WTC11 (cell line): ENCODE data around the gene AVL9. TPM values are rescaled to one million over a fixed set of nuclear protein-coding genes. Genes with fewer than 3 reads are reported as not detected.

ENCODE experiments used
- ATAC-seq: fragments of 200-7000 bp; cut with Tn5 transposase; 2 replicates; pipeline ENCODE4 v1.10.0; 2021; ENCODE audit warnings: mild to moderate bottlenecking, moderate library complexity
- CTCF ChIA-PET: fragments of 300-600 bp; sonication (Branson Sonifier 250); formaldehyde crosslinking; loops from one replicate; lab custom pipeline; 2021; ENCODE audit warnings: antibody characterized with exemption; lab: Charles Lee
- POLR2A ChIA-PET: fragments of 350-600 bp; sonication (Branson Sonifier 250); formaldehyde crosslinking; loops from one replicate; lab custom pipeline; 2021; ENCODE audit warnings: antibody characterized with exemption; lab: Charles Lee
- DNase-seq: peaks from one replicate; pipeline ENCODE4 v3.0.0; 2021; ENCODE audit warnings: low spot score
- H3K27ac Mint-ChIP-seq: 2 replicates; pipeline ENCODE4 v1.8.0; 2021; ENCODE audit warnings: mixed read lengths
- H3K27me3 Mint-ChIP-seq: 2 replicates; pipeline ENCODE4 v1.8.0; 2021; ENCODE audit warnings: low read depth, mild to moderate bottlenecking, moderate library complexity, mixed read lengths
- H3K36me3 Mint-ChIP-seq: 2 replicates; pipeline ENCODE4 v1.8.0; 2021; ENCODE audit warnings: mixed read lengths
- H3K4me1 Mint-ChIP-seq: 2 replicates; pipeline ENCODE4 v1.8.0; 2022; ENCODE audit warnings: mixed read lengths
- H3K4me3 Mint-ChIP-seq: 2 replicates; pipeline ENCODE4 v1.8.0; 2021; ENCODE audit warnings: mild to moderate bottlenecking, moderate library complexity, mixed read lengths
- H3K9me3 Mint-ChIP-seq: 2 replicates; pipeline ENCODE4 v1.8.0; 2021; ENCODE audit warnings: mixed read lengths
- ATF2 ChIP-seq: sonication (generic); formaldehyde crosslinking; IDR thresholded peaks from 2 replicates; pipeline ENCODE4 v1.8.1; 2022; ENCODE audit warnings: low read depth, missing genetic modification reagents, borderline replicate concordance
- ATF6 ChIP-seq: sonication (generic); formaldehyde crosslinking; IDR thresholded peaks from 2 replicates; pipeline ENCODE4 v1.8.1; 2023; ENCODE audit warnings: mild to moderate bottlenecking, missing genetic modification reagents
- E2F1 ChIP-seq: sonication (generic); formaldehyde crosslinking; IDR thresholded peaks from 2 replicates; pipeline ENCODE4 v1.8.0; 2022; ENCODE audit warnings: mild to moderate bottlenecking, missing genetic modification reagents
- E2F4 ChIP-seq: sonication (generic); formaldehyde crosslinking; IDR thresholded peaks from 2 replicates; pipeline ENCODE4 v1.8.1; 2022; ENCODE audit warnings: low read depth, mild to moderate bottlenecking, moderate library complexity, missing genetic modification reagents, borderline replicate concordance
- ERG ChIP-seq: fragments of 250-450 bp; sonication (Bioruptor Pico); IDR thresholded peaks from 2 replicates; pipeline ENCODE4 v1.8.0; 2021; ENCODE audit warnings: mild to moderate bottlenecking
- FOXJ3 ChIP-seq: sonication (generic); formaldehyde crosslinking; IDR thresholded peaks from 2 replicates; pipeline ENCODE4 v1.9.0; 2021; ENCODE audit warnings: missing genetic modification reagents, mild to moderate bottlenecking, borderline replicate concordance
- FOXP1 ChIP-seq: sonication (generic); formaldehyde crosslinking; IDR thresholded peaks from 2 replicates; pipeline ENCODE4 v1.8.0; 2022; ENCODE audit warnings: missing genetic modification reagents, mild to moderate bottlenecking, moderate library complexity, borderline replicate concordance
- FOXP4 ChIP-seq: sonication (generic); formaldehyde crosslinking; IDR thresholded peaks from 2 replicates; pipeline ENCODE4 v1.8.0; 2022; ENCODE audit warnings: mild to moderate bottlenecking, missing genetic modification reagents
- IRF2 ChIP-seq: sonication (generic); formaldehyde crosslinking; IDR thresholded peaks from 2 replicates; pipeline ENCODE4 v1.8.0; 2022; ENCODE audit warnings: low read depth, missing genetic modification reagents, borderline replicate concordance
- NR1H2 ChIP-seq: sonication (generic); formaldehyde crosslinking; IDR thresholded peaks from 2 replicates; pipeline ENCODE4 v1.9.0; 2021; ENCODE audit warnings: mild to moderate bottlenecking, moderate library complexity, missing genetic modification reagents
- NR2C2 ChIP-seq: sonication (generic); formaldehyde crosslinking; IDR thresholded peaks from 2 replicates; pipeline ENCODE4 v1.8.0; 2022; ENCODE audit warnings: mild to moderate bottlenecking, missing genetic modification reagents
- RORB ChIP-seq: fragments of 250-450 bp; sonication (Bioruptor Pico); IDR thresholded peaks from 2 replicates; pipeline ENCODE4 v1.9.0; 2021; ENCODE audit warnings: mild to moderate bottlenecking
- USF1 ChIP-seq: sonication (generic); formaldehyde crosslinking; IDR thresholded peaks from 2 replicates; pipeline ENCODE4 v1.8.0; 2022; ENCODE audit warnings: mild to moderate bottlenecking, missing genetic modification reagents
- USF2 ChIP-seq: sonication (generic); formaldehyde crosslinking; IDR thresholded peaks from 2 replicates; pipeline ENCODE4 v1.8.1; 2023; ENCODE audit warnings: mild to moderate bottlenecking, missing genetic modification reagents, moderate library complexity
- ZMAT4 ChIP-seq: fragments of 250-450 bp; sonication (Bioruptor Pico); IDR thresholded peaks from 2 replicates; pipeline ENCODE4 v1.9.0; 2021; ENCODE audit warnings: mild to moderate bottlenecking
- ZNF232 ChIP-seq: sonication (generic); formaldehyde crosslinking; IDR thresholded peaks from 2 replicates; pipeline ENCODE4 v1.8.0; 2022; ENCODE audit warnings: mild to moderate bottlenecking, missing genetic modification reagents
- ZNF512 ChIP-seq: sonication (generic); formaldehyde crosslinking; IDR thresholded peaks from 2 replicates; pipeline ENCODE4 v1.8.1; 2022; ENCODE audit warnings: missing genetic modification reagents, borderline replicate concordance
- ZNF671 ChIP-seq: fragments of 250-450 bp; sonication (Bioruptor Pico); IDR thresholded peaks from 2 replicates; pipeline ENCODE4 v1.8.0; 2021; ENCODE audit warnings: mild to moderate bottlenecking
- total RNA-seq: library from RNA; stranded (reverse); gene quantifications from 3 replicates; pipeline ENCODE4 v1.2.3, GENCODE V29; 2021

Gene AVL9
- total RNA-seq, 1 experiment from 2014 or later = 55.6 TPM

- ChIA-PET CTCF (interaction anchor here (1.6 kb wide), 1 partner anchor 8 kb away, joined by 3 read pairs; no protein-coding TSS in a partner anchor), POLR2A (no interaction called here)
- peaks cover 23% of the 10 kb centered on the region for H3K4me1 Mint-ChIP-seq
- H3K4me3 Mint-ChIP-seq = no peak overlapping the region
- TF ChIP-seq IRF2 (CRISPR knock-in tag) (no peak), FOXP4 (no peak), USF2 (no peak), FOXJ3 (CRISPR knock-in tag) (no peak)
- peaks cover 19% of the 10 kb centered on the region for H3K36me3 Mint-ChIP-seq
- peaks cover 3% of the 10 kb centered on the region; the same call in 1 of the 2 replicates for H3K27me3 Mint-ChIP-seq
- no peak for ATAC-seq
- H3K9me3 Mint-ChIP-seq = peaks cover 19% of the 10 kb centered on the region
- no peak overlapping the region for H3K27ac Mint-ChIP-seq
- no peak for DNase-seq
These were observed 114.2 kb downstream of the AVL9 start for GRCh38 chr7:32609463-32609862.

GRCh38 chr7:32611201-32612099 is 116.2 kb downstream of the AVL9 start:
- peaks cover 23% of the 10 kb centered on the region for H3K4me1 Mint-ChIP-seq
- CTCF ChIA-PET = interaction anchor here (0.6 kb wide), 1 partner anchor 316 kb away, joined by 4 read pairs; no protein-coding TSS in a partner anchor
- peak overlapping the region; percentile 36 for H3K27ac Mint-ChIP-seq
- POLR2A ChIA-PET = no interaction called here
- no peak overlapping the region for H3K4me3 Mint-ChIP-seq
- peaks cover 1% of the 10 kb centered on the region for H3K36me3 Mint-ChIP-seq
- ATAC-seq = peak; percentile 74
- no peaks in the 10 kb centered on the region for H3K27me3 Mint-ChIP-seq
- DNase-seq = no peak
- peaks cover 1% of the 10 kb centered on the region for H3K9me3 Mint-ChIP-seq
- TF ChIP-seq USF1 (CRISPR knock-in tag) (no peak), ATF2 (no peak), RORB (CRISPR knock-in tag) (no peak), E2F1 (CRISPR knock-in tag) (no peak), USF2 (no peak), ZNF671 (CRISPR knock-in tag) (no peak), FOXP1 (CRISPR knock-in tag) (no peak), ZNF232 (no peak), ERG (CRISPR knock-in tag) (no peak), NR2C2 (CRISPR knock-in tag) (no peak), ZMAT4 (CRISPR knock-in tag) (no peak), NR1H2 (no peak), ZNF512 (CRISPR knock-in tag) (no peak), E2F4 (CRISPR knock-in tag) (no peak), ATF6 (CRISPR knock-in tag) (no peak)
